GM12874 (cell line): ENCODE measurements around the gene CDC14C.

Experiments used
- TF ChIP-seq, protein P1 (sequence below): IDR thresholded peaks from 2 replicates; pipeline ENCODE4 v1.5.1; 2011; ENCODE audit warnings: low read depth, mild to moderate bottlenecking, control low read depth, low read length, moderate library complexity; ENCODE audit not compliant: insufficient read depth

Gene CDC14C

DNA sequence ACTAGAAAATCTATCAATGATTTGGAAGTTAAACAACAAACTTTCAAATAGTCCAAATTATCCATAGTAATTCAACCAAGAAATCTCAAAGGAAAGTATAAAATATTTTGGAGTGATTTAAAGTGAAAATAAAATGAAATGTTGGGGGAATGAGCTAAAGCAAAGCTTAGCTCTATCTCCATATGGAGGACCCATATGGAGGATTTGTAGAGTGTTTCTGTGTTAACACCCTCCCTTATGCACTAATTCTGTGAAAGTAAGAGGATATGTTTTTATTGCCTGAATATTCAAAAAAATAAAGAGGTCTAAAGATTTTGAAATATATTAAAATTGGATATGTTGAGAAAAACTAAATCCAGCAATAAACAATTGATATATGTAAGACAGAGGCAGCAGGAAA is 31.6 kb downstream of the CDC14C start:
- TF ChIP-seq, protein P1, sequence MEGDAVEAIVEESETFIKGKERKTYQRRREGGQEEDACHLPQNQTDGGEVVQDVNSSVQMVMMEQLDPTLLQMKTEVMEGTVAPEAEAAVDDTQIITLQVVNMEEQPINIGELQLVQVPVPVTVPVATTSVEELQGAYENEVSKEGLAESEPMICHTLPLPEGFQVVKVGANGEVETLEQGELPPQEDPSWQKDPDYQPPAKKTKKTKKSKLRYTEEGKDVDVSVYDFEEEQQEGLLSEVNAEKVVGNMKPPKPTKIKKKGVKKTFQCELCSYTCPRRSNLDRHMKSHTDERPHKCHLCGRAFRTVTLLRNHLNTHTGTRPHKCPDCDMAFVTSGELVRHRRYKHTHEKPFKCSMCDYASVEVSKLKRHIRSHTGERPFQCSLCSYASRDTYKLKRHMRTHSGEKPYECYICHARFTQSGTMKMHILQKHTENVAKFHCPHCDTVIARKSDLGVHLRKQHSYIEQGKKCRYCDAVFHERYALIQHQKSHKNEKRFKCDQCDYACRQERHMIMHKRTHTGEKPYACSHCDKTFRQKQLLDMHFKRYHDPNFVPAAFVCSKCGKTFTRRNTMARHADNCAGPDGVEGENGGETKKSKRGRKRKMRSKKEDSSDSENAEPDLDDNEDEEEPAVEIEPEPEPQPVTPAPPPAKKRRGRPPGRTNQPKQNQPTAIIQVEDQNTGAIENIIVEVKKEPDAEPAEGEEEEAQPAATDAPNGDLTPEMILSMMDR = no peak

- TF ChIP-seq, protein P1 = no peak
Observed at GRCh38 chr7:48959676-48960075, 35.3 kb downstream of the CDC14C start.

GRCh38 chr7:48962821-48963505 is 38.6 kb downstream of the CDC14C start:
- TF ChIP-seq, protein P1 = no peak

- TF ChIP-seq, protein P1 = no peak
Observed at GRCh38 chr7:48964074-48964473, 39.7 kb downstream of the CDC14C start.

- TF ChIP-seq, protein P1 = no peak
Observed at GRCh38 chr7:48971173-48971572, 46.8 kb downstream of the CDC14C start.

GRCh38 chr7:48976253-48976652 is 51.9 kb downstream of the CDC14C start:
- TF ChIP-seq, protein P1 = no peak

- TF ChIP-seq, protein P1 = no peak
Observed at GRCh38 chr7:48976850-48977249, 52.5 kb downstream of the CDC14C start.
